Measurements from ENCODE around the gene PRDM15. TPM values are rescaled to one million over a fixed set of nuclear protein-coding genes. Genes with fewer than 3 reads are reported as not detected.

PRDM15 gene
- total and polyA plus RNA-seq, 2 donors (not counting 1 experiment from before 2014, with no cell fraction given): 2.3 to 3.6 TPM

GRCh38 chr21:41762753-41763152 is 116.4 kb downstream of the PRDM15 start:
- Histone ChIP-seq H3K4me2 (ENCODE audit: extremely low read depth, insufficient read depth, low read length) (no peak overlapping the region), H3K4me3 (replicated peaks in 1 of 4; ENCODE audit: control extremely low read depth in 1 of 4, insufficient read depth in 1 of 4, low read depth in 3 of 4, low read length in 4 of 4) (no peak overlapping the region), H3K36me3 (ENCODE audit: control insufficient read depth, insufficient read depth, low read length) (no peaks in the 10 kb centered on the region), H3K27ac (ENCODE audit: insufficient read depth, low read length) (no peak overlapping the region), H2AFZ (ENCODE audit: low read length) (no peak overlapping the region), H4K20me1 (ENCODE audit: control insufficient read depth, extremely low read depth, insufficient read depth, low read length) (no peaks in the 10 kb centered on the region), H3K79me2 (ENCODE audit: control insufficient read depth, insufficient read depth, low read length) (no peaks in the 10 kb centered on the region), H3K9me3 (ENCODE audit: control insufficient read depth, insufficient read depth, low read depth, low read length) (no peaks in the 10 kb centered on the region), H3K4me1 (ENCODE audit: control insufficient read depth, extremely low read depth, insufficient read depth, low read length) (no peaks in the 10 kb centered on the region), H3K27me3 (ENCODE audit: control insufficient read depth, insufficient read depth, low read length) (peaks cover 44% of the 10 kb centered on the region), H3K9ac (ENCODE audit: insufficient read depth, low read length) (no peak overlapping the region)
- TF ChIP-seq EZH2 (IDR thresholded peaks at IDR 0.05; ENCODE audit: low read length, missing control alignments) (no peak), CTCF (conservative IDR thresholded peaks at IDR 0.05 in 1 of 2, IDR thresholded peaks at IDR 0.05 in 1 of 2; ENCODE audit: low read depth in 1 of 2, low read length in 2 of 2) (no peak)
- DNase-seq (ENCODE audit: low read depth in 2 of 2): no peak

DNA sequence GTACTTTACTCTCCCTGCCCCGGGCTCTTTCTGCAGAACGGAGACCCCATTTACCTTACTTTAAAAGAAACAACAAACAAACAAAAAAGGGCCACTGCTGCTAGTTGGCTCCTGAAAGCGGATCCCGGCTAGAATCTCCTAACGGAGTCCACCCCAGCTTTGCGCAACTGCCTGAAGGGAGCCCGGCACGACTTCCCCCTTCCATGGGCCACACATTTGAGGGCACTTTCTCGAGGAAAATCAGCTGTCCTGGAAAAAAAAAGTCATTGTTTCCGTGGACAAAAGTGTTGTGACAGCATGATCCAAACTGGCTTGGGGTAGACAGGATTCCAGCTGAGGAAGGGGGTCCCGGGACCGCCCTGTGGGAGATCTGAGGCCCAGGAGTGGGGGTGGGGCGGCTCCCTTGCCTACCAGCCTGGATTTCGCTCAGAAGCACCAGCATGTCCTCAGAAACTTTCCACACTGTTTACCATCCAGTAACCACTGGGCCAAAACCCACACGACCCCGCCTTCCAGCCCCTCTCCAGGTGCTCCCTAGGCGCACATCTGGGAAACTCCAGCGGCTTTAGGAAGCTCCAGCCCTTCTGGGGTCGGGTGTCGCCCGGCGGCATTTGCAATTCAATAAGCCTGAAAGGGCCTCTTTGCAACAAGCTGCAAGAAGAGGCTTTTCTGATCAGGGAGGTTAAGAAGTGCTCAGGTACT is 117.1 kb downstream of the PRDM15 start:
- Histone ChIP-seq H3K4me3 (replicated peaks in 1 of 4; ENCODE audit: control extremely low read depth in 1 of 4, insufficient read depth in 1 of 4, low read depth in 3 of 4, low read length in 4 of 4) (no peak overlapping the region), H3K27ac (ENCODE audit: insufficient read depth, low read length) (no peak overlapping the region), H3K9ac (ENCODE audit: insufficient read depth, low read length) (no peak overlapping the region), H3K9me3 (ENCODE audit: control insufficient read depth, insufficient read depth, low read depth, low read length) (no peaks in the 10 kb centered on the region), H3K27me3 (ENCODE audit: control insufficient read depth, insufficient read depth, low read length) (peaks cover 40% of the 10 kb centered on the region), H2AFZ (ENCODE audit: low read length) (no peak overlapping the region), H3K79me2 (ENCODE audit: control insufficient read depth, insufficient read depth, low read length) (no peaks in the 10 kb centered on the region), H3K4me1 (ENCODE audit: control insufficient read depth, extremely low read depth, insufficient read depth, low read length) (no peaks in the 10 kb centered on the region), H3K36me3 (ENCODE audit: control insufficient read depth, insufficient read depth, low read length) (no peaks in the 10 kb centered on the region), H4K20me1 (ENCODE audit: control insufficient read depth, extremely low read depth, insufficient read depth, low read length) (no peaks in the 10 kb centered on the region), H3K4me2 (ENCODE audit: extremely low read depth, insufficient read depth, low read length) (no peak overlapping the region)
- TF ChIP-seq CTCF (conservative IDR thresholded peaks at IDR 0.05 in 1 of 2, IDR thresholded peaks at IDR 0.05 in 1 of 2; ENCODE audit: low read depth in 1 of 2, low read length in 2 of 2) (no peak), EZH2 (IDR thresholded peaks at IDR 0.05; ENCODE audit: low read length, missing control alignments) (no peak)
- DNase-seq (ENCODE audit: low read depth in 2 of 2): no peak

DNA sequence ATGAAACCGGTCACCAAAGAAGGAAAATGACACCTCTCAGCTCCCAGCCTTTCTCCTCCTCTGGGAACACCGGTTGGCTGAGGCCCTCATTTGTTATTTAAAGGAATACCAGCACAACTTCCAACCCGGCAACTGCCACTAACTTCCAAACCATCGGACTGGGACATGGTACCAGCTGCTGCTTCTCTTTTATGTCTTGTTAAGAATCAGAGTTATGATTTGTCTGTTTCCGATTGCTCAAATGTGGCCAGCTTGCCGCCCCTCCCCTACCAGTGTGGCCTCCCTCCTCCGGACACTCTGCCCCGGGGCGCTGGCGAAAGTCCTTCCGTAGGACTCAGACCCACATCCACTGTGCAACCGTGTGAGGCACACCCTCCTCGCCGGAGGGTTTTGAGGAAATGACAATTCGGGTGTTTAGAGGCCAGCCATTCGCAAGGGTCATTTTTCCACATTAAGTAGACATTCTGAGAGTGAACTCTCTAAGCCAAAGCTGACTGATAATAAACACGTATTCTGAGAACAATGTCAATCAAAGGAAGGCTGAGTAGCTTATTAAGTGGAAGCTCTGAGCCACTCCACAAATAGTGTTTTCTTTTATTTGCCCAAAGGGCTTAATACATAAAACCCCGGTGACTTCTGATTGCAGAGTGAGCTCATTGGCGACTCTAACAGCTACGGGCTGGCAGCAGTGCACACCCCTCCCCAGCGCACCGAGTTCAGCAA is 117.8 kb downstream of the PRDM15 start:
- Histone ChIP-seq H3K27me3 (ENCODE audit: control insufficient read depth, insufficient read depth, low read length) (peaks cover 35% of the 10 kb centered on the region), H3K36me3 (ENCODE audit: control insufficient read depth, insufficient read depth, low read length) (no peaks in the 10 kb centered on the region), H3K4me1 (ENCODE audit: control insufficient read depth, extremely low read depth, insufficient read depth, low read length) (no peaks in the 10 kb centered on the region), H3K27ac (ENCODE audit: insufficient read depth, low read length) (no peak overlapping the region), H3K4me2 (ENCODE audit: extremely low read depth, insufficient read depth, low read length) (no peak overlapping the region), H3K9me3 (ENCODE audit: control insufficient read depth, insufficient read depth, low read depth, low read length) (no peaks in the 10 kb centered on the region), H4K20me1 (ENCODE audit: control insufficient read depth, extremely low read depth, insufficient read depth, low read length) (no peaks in the 10 kb centered on the region), H2AFZ (ENCODE audit: low read length) (no peak overlapping the region), H3K79me2 (ENCODE audit: control insufficient read depth, insufficient read depth, low read length) (no peaks in the 10 kb centered on the region), H3K4me3 (replicated peaks in 1 of 4; ENCODE audit: control extremely low read depth in 1 of 4, insufficient read depth in 1 of 4, low read depth in 3 of 4, low read length in 4 of 4) (no peak overlapping the region), H3K9ac (ENCODE audit: insufficient read depth, low read length) (no peak overlapping the region)
- no peak for TF ChIP-seq CTCF (conservative IDR thresholded peaks at IDR 0.05 in 1 of 2, IDR thresholded peaks at IDR 0.05 in 1 of 2; ENCODE audit: low read depth in 1 of 2, low read length in 2 of 2)
- TF ChIP-seq EZH2 (IDR thresholded peaks at IDR 0.05; ENCODE audit: low read length, missing control alignments): peak; percentile 62
- DNase-seq (ENCODE audit: low read depth in 2 of 2): no peak

Data from fibroblast of lung (primary cell).